AG04449 (cell line): Measurements from ENCODE around the gene NUDT17.

Experiments used
- CTCF ChIA-PET: fragments of 350-600 bp; formaldehyde crosslinking; extraction: SDS; loops from one replicate; lab custom pipeline; 2021; ENCODE audit warnings: antibody characterized with exemption; lab: Yijun Ruan, JAX
- POLR2A ChIA-PET: fragments of 400-600, 350-600 bp; formaldehyde crosslinking; extraction: SDS; loops from one replicate; lab custom pipeline; 2020; ENCODE audit warnings: antibody characterized with exemption, inconsistent platforms; lab: Yijun Ruan, JAX
- DNase-seq: peaks from one replicate; pipeline ENCODE4 v3.0.0-alpha.2; 2010; ENCODE audit warnings: low read depth, low spot score
- H3K4me3 ChIP-seq: 2 replicates; pipeline ENCODE4 v1.5.1; 2011; ENCODE audit warnings: low read depth, mild to moderate bottlenecking, control low read depth, low read length
- CTCF ChIP-seq: IDR thresholded peaks from one replicate; pipeline ENCODE4 v1.5.1; 2011; ENCODE audit warnings: mild to moderate bottlenecking, moderate library complexity, low read length, control low read depth, inconsistent platforms; ENCODE audit not compliant: insufficient read depth; ENCODE audit errors: missing control alignments

NUDT17 gene

GRCh38 chr1:145858238-145858900, 12.9 kb downstream of the NUDT17 start:
- TF ChIP-seq CTCF, result no peak
- POLR2A ChIA-PET, result interaction anchor here (0.6 to 3.0 kb wide), 13 partner anchors 11 to 105 kb away, joined by 3 to 80 read pairs (median 6); partner anchors contain the start of genes ANKRD34A, ANKRD35, LIX1L and NUDT17
- CTCF ChIA-PET, result interaction anchor here (0.8 to 10.1 kb wide), 14 partner anchors 12 to 159 kb away, joined by 3 to 220 read pairs (median 4); partner anchors contain the start of genes ITGA10, NUDT17 and RBM8A
- H3K4me3 ChIP-seq, result peak overlapping the region; percentile 92
- DNase-seq, result no peak

GRCh38 chr1:145858901-145859490, 13.6 kb downstream of the NUDT17 start, which contains the start of gene PIAS3:
PIAS3 (minus strand) TSS chr1:145859081; CDS start chr1:145858990, 91 bp downstream.
- DNase-seq, result peak; percentile 64
- ChIA-PET CTCF (interaction anchor here (0.9 to 10.1 kb wide), 18 partner anchors 12 to 158 kb away, joined by 3 to 220 read pairs (median 4); partner anchors contain the start of genes ANKRD35, ITGA10, NUDT17 and RBM8A), POLR2A (interaction anchor here (0.6 to 3.0 kb wide), 16 partner anchors 10 to 193 kb away, joined by 3 to 80 read pairs (median 5); partner anchors contain the start of genes ANKRD34A, ANKRD35, LIX1L and NUDT17)
- no peak for TF ChIP-seq CTCF
- H3K4me3 ChIP-seq, result peak within 1 kb of the TSS; percentile 92

DNA sequence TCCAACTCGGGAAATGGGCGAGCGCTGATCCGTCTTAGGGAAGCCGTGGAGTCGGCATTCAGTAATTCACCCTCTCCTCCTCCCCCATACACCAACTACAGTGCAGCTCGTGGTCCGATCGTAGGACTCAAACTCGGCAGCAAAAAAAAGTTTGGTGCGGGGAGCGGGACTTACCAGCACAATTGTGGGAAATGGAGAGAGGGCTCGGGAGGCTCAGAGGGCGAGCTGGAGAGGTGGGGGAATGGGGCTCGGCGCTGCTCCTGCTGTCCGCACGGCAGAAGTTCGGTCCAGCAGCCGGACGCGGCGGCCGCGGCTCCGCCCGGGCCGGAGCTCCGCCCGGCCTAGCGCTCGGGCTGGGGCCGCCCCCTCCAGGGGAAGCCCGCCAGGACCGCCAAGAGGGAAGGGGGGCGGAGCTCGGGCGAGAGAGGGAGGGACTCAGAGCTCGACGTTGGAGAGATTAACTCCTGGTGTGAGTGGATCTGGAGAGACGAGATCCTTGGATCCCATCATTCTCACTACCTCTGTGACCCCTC, 14.1 kb downstream of the NUDT17 start:
- ChIA-PET CTCF (interaction anchor here (0.9 to 10.1 kb wide), 14 partner anchors 11 to 157 kb away, joined by 3 to 220 read pairs (median 5); partner anchors contain the start of genes ANKRD35, ITGA10, NUDT17 and RBM8A), POLR2A (interaction anchor here (0.6 to 3.0 kb wide), 14 partner anchors 9 to 192 kb away, joined by 3 to 80 read pairs (median 6); partner anchors contain the start of genes ANKRD34A, ANKRD35, LIX1L and NUDT17)
- peak overlapping the region; percentile 92 for H3K4me3 ChIP-seq
- DNase-seq, result no peak
- peak; percentile 4 for TF ChIP-seq CTCF

DNA sequence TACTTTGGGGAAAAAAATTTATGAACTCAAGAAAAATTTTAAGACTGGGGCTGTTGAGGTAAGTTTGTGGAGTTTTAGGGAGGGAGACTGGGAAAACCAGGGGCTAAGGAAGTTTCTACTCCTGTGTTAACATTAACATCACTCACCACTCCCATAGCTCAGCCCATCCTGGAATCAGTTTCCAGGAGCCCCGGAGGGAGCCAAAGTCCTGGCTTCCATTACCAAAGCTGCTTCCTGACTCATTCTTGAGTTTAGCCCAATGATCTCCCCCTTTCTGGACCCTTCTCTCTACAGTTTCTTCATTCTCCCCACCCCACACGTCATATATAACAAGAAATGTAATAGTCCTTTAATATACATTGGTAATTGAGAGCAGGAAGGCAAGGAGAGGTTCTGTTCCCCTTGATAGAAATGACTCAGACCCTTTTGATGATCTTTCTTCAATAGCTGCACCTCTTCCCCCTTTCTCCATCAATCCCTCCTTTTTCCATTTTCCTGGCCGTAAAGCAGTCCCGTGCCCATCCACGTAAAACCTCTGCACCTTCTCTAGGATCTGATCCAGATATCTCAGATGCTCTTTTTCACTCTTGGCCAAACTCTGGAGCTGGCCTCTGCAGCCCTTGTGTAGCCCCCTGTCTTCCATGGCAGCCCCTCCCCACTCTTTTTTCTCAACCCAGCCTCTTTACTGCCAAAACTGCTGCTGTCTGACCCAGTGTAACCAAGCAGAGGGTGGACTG, 18.0 kb downstream of the NUDT17 start:
- ChIA-PET CTCF (interaction anchor here (0.7 to 10.1 kb wide), 5 partner anchors 9 to 28 kb away, joined by 3 to 220 read pairs (median 6); partner anchors contain the start of gene NUDT17), POLR2A (no interaction called here)
- no peak for TF ChIP-seq CTCF
- no peak for DNase-seq
- no peak overlapping the region for H3K4me3 ChIP-seq

- CTCF ChIA-PET, result interaction anchor here (0.6 to 3.1 kb wide), 4 partner anchors 11 to 81 kb away, joined by 3 to 19 read pairs (median 4); no protein-coding TSS in a partner anchor
- POLR2A ChIA-PET, result interaction anchor here (1.2 kb wide), 1 partner anchor 9 kb away, joined by 3 read pairs; no protein-coding TSS in a partner anchor
- DNase-seq, result no peak
- no peak overlapping the region for H3K4me3 ChIP-seq
- TF ChIP-seq CTCF, result no peak
These were observed 22.8 kb downstream of the NUDT17 start for GRCh38 chr1:145868232-145868631.
